A549 (cell line): Measurements from ENCODE around the gene ZNF30. TPM values are rescaled to one million over a fixed set of nuclear protein-coding genes. Genes with fewer than 3 reads are reported as not detected.

Source experiments
- ATAC-seq, 2 experiments: fragments of 200-7000 bp in 1 of 2; fragments of >200 bp in 1 of 2; cut with Nextera tagmentation in 1 of 2; cut with Tn5 transposase in 1 of 2; 3 replicates each; pipeline versions ENCODE4 v1.8.0 to v1.9.1; 2018 to 2020; ENCODE audit warnings: mild to moderate bottlenecking in 1 of 2, moderate library complexity in 1 of 2
- CTCF ChIA-PET: fragments of 300-600 bp; sonication (Branson Sonifier 250); formaldehyde crosslinking; extraction: SDS; loops from one replicate; lab custom pipeline; 2021; ENCODE audit warnings: antibody characterized with exemption, inconsistent platforms; lab: Yijun Ruan, JAX
- POLR2A ChIA-PET: fragments of 350-600 bp; formaldehyde crosslinking; extraction: SDS; loops from one replicate; lab custom pipeline; 2021; ENCODE audit warnings: antibody characterized with exemption, inconsistent platforms; lab: Yijun Ruan, JAX
- DNase-seq, 2 experiments: peaks; one replicate each; pipeline versions ENCODE4 v3.0.0 to v3.0.0-alpha.2; 2011 to 2016; ENCODE audit warnings: low read depth in 1 of 2, low spot score in 1 of 2
- FAIRE-seq: peaks from 2 replicates; lab custom pipeline; 2011; peaks lifted over from hg19 to GRCh38; lab: Jason Lieb, UNC
- H3K27ac ChIP-seq, 2 experiments: fragments of >200 bp; sonication (Bioruptor Twin); formaldehyde crosslinking; 3 replicates each; pipeline ENCODE4 v1.5.1; 2016 to 2017
- H3K4me1 ChIP-seq: fragments of >200 bp; sonication (Bioruptor Twin); formaldehyde crosslinking; 3 replicates; pipeline ENCODE4 v1.6.1; 2016
- H3K4me2 ChIP-seq: fragments of >200 bp; sonication (Bioruptor Twin); formaldehyde crosslinking; 3 replicates; pipeline ENCODE4 v1.6.1; 2016
- H3K4me3 ChIP-seq: fragments of >200 bp; sonication (Bioruptor Twin); formaldehyde crosslinking; 3 replicates; pipeline ENCODE4 v1.5.1; 2016
- H3K9me3 ChIP-seq: fragments of >200 bp; sonication (Bioruptor Twin); formaldehyde crosslinking; 3 replicates; pipeline ENCODE4 v1.6.1; 2016
- BHLHE40 ChIP-seq: IDR thresholded peaks from 2 replicates; pipeline ENCODE4 v1.6.1; 2012; ENCODE audit warnings: low read depth, low read length, inconsistent platforms
- CBX8 ChIP-seq: fragments of 200-600 bp; sonication (generic); IDR thresholded peaks from 2 replicates; pipeline ENCODE4 v1.6.1; 2016
- CEBPB ChIP-seq, 2 experiments: fragments of >200 bp in 1 of 2; sonication (Bioruptor Twin) in 1 of 2; formaldehyde crosslinking in 1 of 2; IDR thresholded peaks; 2 replicates each; pipeline ENCODE4 v1.6.1; 2012 to 2016
- CHD4 ChIP-seq: fragments of 200-600 bp; sonication (generic); IDR thresholded peaks from 2 replicates; pipeline ENCODE4 v1.6.1; 2016; ENCODE audit warnings: antibody characterized with exemption, mild to moderate bottlenecking, borderline replicate concordance
- PBX3 ChIP-seq: IDR thresholded peaks from 2 replicates; pipeline ENCODE4 v1.6.1; 2012
- RFX5 ChIP-seq: fragments of 450-650 bp; IDR thresholded peaks from 2 replicates; pipeline ENCODE4 v1.7.1; 2014; ENCODE audit warnings: antibody characterized with exemption, mild to moderate bottlenecking, moderate library complexity
- USF2 ChIP-seq: fragments of 450-650 bp; IDR thresholded peaks from 2 replicates; pipeline ENCODE4 v1.6.1; 2014; ENCODE audit warnings: antibody characterized with exemption
- ZFP36 ChIP-seq: fragments of 450-650 bp; IDR thresholded peaks from 2 replicates; pipeline ENCODE4 v1.6.1; 2014; ENCODE audit warnings: borderline replicate concordance; ENCODE audit not compliant: partially characterized antibody
- ZNF302 ChIP-seq: fragments of 250-450 bp; sonication (Bioruptor Pico); IDR thresholded peaks from 2 replicates; pipeline ENCODE4 v1.9.0; 2021; ENCODE audit warnings: inconsistent platforms, mild to moderate bottlenecking, moderate library complexity
- WGBS: methylation state at CpG from one replicate; pipeline ENCODE4 v1.1.6; 2017; ENCODE audit errors: missing lambda C conversion rate; 5-methylcytosine and 5-hydroxymethylcytosine counted together
- polyA plus RNA-seq, 4 experiments: library from polyadenylated mRNA; depleted of rRNA in 3 of 4; stranded (reverse); fragments of >200 nt; fragmentation: RNase III in 1 of 4; extraction: RNeasy Plus Mini Kit Qiagen cat#74134 plus additional on column Dnase treatment in 1 of 4; gene quantifications; 2 replicates in 3 of 4; 3 replicates in 1 of 4; pipeline ENCODE4 v1.2.3, GENCODE V29; 2011 to 2017
- TF ChIP-seq, protein P1 (sequence below): IDR thresholded peaks from 2 replicates; pipeline ENCODE4 v1.6.1; 2012; ENCODE audit warnings: low read depth, borderline replicate concordance
- TF ChIP-seq, protein P2 (sequence below): fragments of >200 bp; sonication (Bioruptor Twin); formaldehyde crosslinking; IDR thresholded peaks from 3 replicates; pipeline ENCODE4 v1.5.1; 2016
- TF ChIP-seq, protein P3 (sequence below): fragments of 250-450 bp; sonication (Bioruptor Pico); IDR thresholded peaks from 2 replicates; pipeline ENCODE4 v1.5.0; 2021; ENCODE audit warnings: mild to moderate bottlenecking, moderate library complexity, borderline replicate concordance

Gene ZNF30
- polyA plus RNA-seq, 2 of the 4 experiments (the other 2 are of a cell fraction) = 5.4 to 9.4 TPM

- ATAC-seq = no peak
- POLR2A ChIA-PET = interaction anchor here (1.5 kb wide), 1 partner anchor 22 kb away, joined by 6 read pairs; no protein-coding TSS in a partner anchor
- Histone ChIP-seq H3K4me2 (no peak overlapping the region), H3K4me1 (no peaks in the 10 kb centered on the region), H3K9me3 (peaks cover 33% of the 10 kb centered on the region), H3K4me3 (no peak overlapping the region), H3K27ac (no peak overlapping the region)
- WGBS = 30% methylated on average over 3 of the region's 3 CpGs
- CTCF ChIA-PET = interaction anchor here (1.5 to 61.4 kb wide), 7 partner anchors 11 to 131 kb away, joined by 4 to 1860 read pairs (median 6); partner anchors contain the start of genes GRAMD1A and SCN1B
- FAIRE-seq = peak; percentile 96
- TF ChIP-seq ZFP36 (no peak), CBX8 (no peak), CHD4 (no peak), PBX3 (no peak)
- no peak for DNase-seq
Measured at GRCh38 chr19:34984287-34984686, 57.6 kb downstream of the ZNF30 start.

- peak; percentile 59 for FAIRE-seq
- TF ChIP-seq, protein P1, sequence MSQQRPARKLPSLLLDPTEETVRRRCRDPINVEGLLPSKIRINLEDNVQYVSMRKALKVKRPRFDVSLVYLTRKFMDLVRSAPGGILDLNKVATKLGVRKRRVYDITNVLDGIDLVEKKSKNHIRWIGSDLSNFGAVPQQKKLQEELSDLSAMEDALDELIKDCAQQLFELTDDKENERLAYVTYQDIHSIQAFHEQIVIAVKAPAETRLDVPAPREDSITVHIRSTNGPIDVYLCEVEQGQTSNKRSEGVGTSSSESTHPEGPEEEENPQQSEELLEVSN = no peak
- TF ChIP-seq BHLHE40 = no peak
- CTCF ChIA-PET = interaction anchor here (1.5 to 61.4 kb wide), 7 partner anchors 12 to 129 kb away, joined by 4 to 1860 read pairs (median 6); partner anchors contain the start of genes GRAMD1A and SCN1B
Measured at GRCh38 chr19:34985249-34986022, 58.7 kb downstream of the ZNF30 start.

GRCh38 chr19:34988119-34988518 is 61.4 kb downstream of the ZNF30 start:
- ATAC-seq (no peak; a peak in 1 of 6 replicates), FAIRE-seq (no peak), DNase-seq (no peak)
- no peak for TF ChIP-seq CHD4
- Histone ChIP-seq H3K9me3 (peaks cover 32% of the 10 kb centered on the region), H3K4me2 (no peak overlapping the region), H3K4me1 (no peaks in the 10 kb centered on the region), H3K27ac (no peak overlapping the region), H3K4me3 (no peak overlapping the region)
- CTCF ChIA-PET = interaction anchor here (0.6 to 61.4 kb wide), 7 partner anchors 1 to 429 kb away, joined by 3 to 1860 read pairs (median 40); partner anchors contain the start of genes GRAMD1A, SCN1B and ZNF792
- 96% methylated on average over 1 of the region's 1 CpG for WGBS
- POLR2A ChIA-PET = no interaction called here

More at GRCh38 chr19:34985249-34986022, 58.7 kb downstream of the ZNF30 start:
- Histone ChIP-seq H3K4me2 (no peak overlapping the region), H3K4me3 (no peak overlapping the region), H3K27ac (no peak overlapping the region), H3K4me1 (no peaks in the 10 kb centered on the region), H3K9me3 (peaks cover 32% of the 10 kb centered on the region)
- DNase-seq = no peak
- POLR2A ChIA-PET = interaction anchor here (1.5 to 2.1 kb wide), 2 partner anchors 14 to 21 kb away, joined by 5 to 6 read pairs; partner anchors contain the start of gene GRAMD1A
- 41% methylated on average over 7 of the region's 7 CpGs for WGBS
- peak in 1 of 2 experiments; percentile 36; a peak in 1 of 6 replicates for ATAC-seq

- ATAC-seq (no peak), DNase-seq (no peak), FAIRE-seq (no peak)
- TF ChIP-seq RFX5 (no peak), CEBPB (IDR thresholded peaks at IDR 0.05) (no peak), USF2 (no peak), BHLHE40 (no peak), ZNF302 (CRISPR knock-in tag) (no peak)
- TF ChIP-seq, protein P2, sequence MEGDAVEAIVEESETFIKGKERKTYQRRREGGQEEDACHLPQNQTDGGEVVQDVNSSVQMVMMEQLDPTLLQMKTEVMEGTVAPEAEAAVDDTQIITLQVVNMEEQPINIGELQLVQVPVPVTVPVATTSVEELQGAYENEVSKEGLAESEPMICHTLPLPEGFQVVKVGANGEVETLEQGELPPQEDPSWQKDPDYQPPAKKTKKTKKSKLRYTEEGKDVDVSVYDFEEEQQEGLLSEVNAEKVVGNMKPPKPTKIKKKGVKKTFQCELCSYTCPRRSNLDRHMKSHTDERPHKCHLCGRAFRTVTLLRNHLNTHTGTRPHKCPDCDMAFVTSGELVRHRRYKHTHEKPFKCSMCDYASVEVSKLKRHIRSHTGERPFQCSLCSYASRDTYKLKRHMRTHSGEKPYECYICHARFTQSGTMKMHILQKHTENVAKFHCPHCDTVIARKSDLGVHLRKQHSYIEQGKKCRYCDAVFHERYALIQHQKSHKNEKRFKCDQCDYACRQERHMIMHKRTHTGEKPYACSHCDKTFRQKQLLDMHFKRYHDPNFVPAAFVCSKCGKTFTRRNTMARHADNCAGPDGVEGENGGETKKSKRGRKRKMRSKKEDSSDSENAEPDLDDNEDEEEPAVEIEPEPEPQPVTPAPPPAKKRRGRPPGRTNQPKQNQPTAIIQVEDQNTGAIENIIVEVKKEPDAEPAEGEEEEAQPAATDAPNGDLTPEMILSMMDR = no peak
- TF ChIP-seq, protein P3, sequence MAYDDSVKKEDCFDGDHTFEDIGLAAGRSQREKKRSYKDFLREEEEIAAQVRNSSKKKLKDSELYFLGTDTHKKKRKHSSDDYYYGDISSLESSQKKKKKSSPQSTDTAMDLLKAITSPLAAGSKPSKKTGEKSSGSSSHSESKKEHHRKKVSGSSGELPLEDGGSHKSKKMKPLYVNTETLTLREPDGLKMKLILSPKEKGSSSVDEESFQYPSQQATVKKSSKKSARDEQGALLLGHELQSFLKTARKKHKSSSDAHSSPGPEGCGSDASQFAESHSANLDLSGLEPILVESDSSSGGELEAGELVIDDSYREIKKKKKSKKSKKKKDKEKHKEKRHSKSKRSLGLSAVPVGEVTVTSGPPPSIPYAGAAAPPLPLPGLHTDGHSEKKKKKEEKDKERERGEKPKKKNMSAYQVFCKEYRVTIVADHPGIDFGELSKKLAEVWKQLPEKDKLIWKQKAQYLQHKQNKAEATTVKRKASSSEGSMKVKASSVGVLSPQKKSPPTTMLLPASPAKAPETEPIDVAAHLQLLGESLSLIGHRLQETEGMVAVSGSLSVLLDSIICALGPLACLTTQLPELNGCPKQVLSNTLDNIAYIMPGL (CRISPR knock-in tag) = no peak
- peaks cover 7% of the 10 kb centered on the region for H3K4me1 ChIP-seq
- H3K4me3 ChIP-seq = no peak overlapping the region
- 75% methylated on average over 6 of the region's 6 CpGs for WGBS
- peaks cover 22% of the 10 kb centered on the region for H3K9me3 ChIP-seq
- POLR2A ChIA-PET = interaction anchor here (0.6 kb wide), 1 partner anchor 9 kb away, joined by 4 read pairs; no protein-coding TSS in a partner anchor
- CTCF ChIA-PET = interaction anchor here (0.7 to 61.4 kb wide), 8 partner anchors 0 to 276 kb away, joined by 3 to 1860 read pairs (median 4); partner anchors contain the start of genes GRAMD1A, SCN1B and ZNF792
- no peak overlapping the region for H3K4me2 ChIP-seq
- no peak overlapping the region for H3K27ac ChIP-seq
Measured at GRCh38 chr19:34989298-34989697, 62.6 kb downstream of the ZNF30 start.
